B cell (primary cell): ENCODE measurements around the gene CHRNG. TPM values are rescaled to one million over a fixed set of nuclear protein-coding genes. Genes with fewer than 3 reads are reported as not detected.

ENCODE experiments used
- ATAC-seq: fragments of 200-7000 bp; cut with Tn5 transposase; one replicate; pipeline ENCODE4 v1.10.0; 2021; ENCODE audit warnings: low read depth, mild to moderate bottlenecking, moderate number of reproducible peaks, moderate library complexity
- CTCF ChIA-PET: fragments of 350-600 bp; sonication (Branson Sonifier 250); formaldehyde crosslinking; loops from one replicate; lab custom pipeline; 2021; ENCODE audit warnings: antibody characterized with exemption, inconsistent platforms; lab: Charles Lee
- POLR2A ChIA-PET: fragments of 350-600 bp; sonication (Branson Sonifier 250); formaldehyde crosslinking; loops from one replicate; lab custom pipeline; 2021; ENCODE audit warnings: antibody characterized with exemption; lab: Charles Lee
- DNase-seq: peaks from one replicate; pipeline ENCODE4 v3.0.0; 2013
- H2AFZ ChIP-seq: 2 replicates; pipeline ENCODE4 v1.6.1; 2012; ENCODE audit warnings: mild to moderate bottlenecking, low read depth, low read length; ENCODE audit not compliant: insufficient read depth, poor library complexity, severe bottlenecking
- H3K27ac ChIP-seq, 2 donors: 1 replicate in 1 of 2; 2 replicates in 1 of 2; pipeline ENCODE4 v1.5.1; 2012 to 2013; ENCODE audit warnings: low read length in 2 of 2, mild to moderate bottlenecking in 2 of 2, moderate library complexity in 1 of 2
- H3K27me3 ChIP-seq, 4 experiments: fragments of 200-600 bp in 1 of 4; sonication (generic) in 1 of 4; replicated peaks in 1 of 4; 1 replicate in 2 of 4; 2 replicates in 2 of 4; pipeline versions ENCODE4 v1.6.1 to v1.7.0; 2013 to 2016; ENCODE audit warnings: low read length in 3 of 4, mild to moderate bottlenecking in 2 of 4, mixed read lengths in 1 of 4, moderate library complexity in 1 of 4; ENCODE audit not compliant: insufficient read depth in 4 of 4, control insufficient read depth in 3 of 4; ENCODE audit errors: control extremely low read depth in 1 of 4
- H3K36me3 ChIP-seq, 2 experiments: replicated peaks in 1 of 2; 1 replicate in 1 of 2; 2 replicates in 1 of 2; pipeline versions ENCODE4 v1.6.1 to v1.7.1; 2013; ENCODE audit warnings: low read length in 1 of 2; ENCODE audit not compliant: insufficient read depth in 2 of 2, control insufficient read depth in 1 of 2; ENCODE audit errors: control extremely low read depth in 1 of 2, extremely low read depth in 1 of 2
- H3K4me1 ChIP-seq, 2 donors: fragments of 200-600 bp in 1 of 2; sonication (generic) in 1 of 2; 1 replicate in 1 of 2; 2 replicates in 1 of 2; pipeline versions ENCODE4 v1.5.1 to v1.6.1; 2013 to 2017; ENCODE audit warnings: low read length in 2 of 2; ENCODE audit not compliant: control insufficient read depth in 2 of 2, insufficient read depth in 2 of 2
- H3K4me2 ChIP-seq: replicated peaks from 2 replicates; pipeline ENCODE3; 2012; ENCODE audit warnings: mild to moderate bottlenecking, low read depth, low read length; ENCODE audit not compliant: poor library complexity, severe bottlenecking
- H3K4me3 ChIP-seq, 5 experiments: fragments of 200-600 bp in 1 of 5; sonication (generic) in 1 of 5; 1 replicate in 3 of 5; 2 replicates in 2 of 5; pipeline versions ENCODE4 v1.5.1 to v1.7.0; 2011 to 2016; ENCODE audit warnings: low read length in 4 of 5, mild to moderate bottlenecking in 4 of 5, low read depth in 2 of 5, control low read depth in 1 of 5, moderate library complexity in 1 of 5; ENCODE audit not compliant: insufficient read depth in 1 of 5; ENCODE audit errors: control extremely low read depth in 1 of 5, extremely low read depth in 1 of 5
- H3K79me2 ChIP-seq: fragments of 200-600 bp; sonication (generic); one replicate; pipeline ENCODE4 v1.6.0; 2016; ENCODE audit warnings: low read length; ENCODE audit not compliant: control insufficient read depth, insufficient read depth
- H3K9ac ChIP-seq: fragments of 200-600 bp; sonication (generic); 2 replicates; pipeline ENCODE4 v1.6.1; 2017; ENCODE audit warnings: mild to moderate bottlenecking, low read length, moderate library complexity
- H3K9me3 ChIP-seq, 3 donors: one replicate each; pipeline versions ENCODE4 v1.6.1 to v1.7.1; 2013; ENCODE audit warnings: low read length in 2 of 3; ENCODE audit not compliant: control insufficient read depth in 2 of 3, insufficient read depth in 1 of 3; ENCODE audit errors: control extremely low read depth in 1 of 3
- H4K20me1 ChIP-seq: 2 replicates; pipeline ENCODE4 v1.6.0; 2012; ENCODE audit warnings: mild to moderate bottlenecking, low read length; ENCODE audit not compliant: insufficient read depth, control insufficient read depth, poor library complexity, severe bottlenecking
- H3K27ac Mint-ChIP-seq: one replicate; pipeline ENCODE4 v1.8.0; 2021; ENCODE audit warnings: mixed read lengths
- H3K27me3 Mint-ChIP-seq: one replicate; pipeline ENCODE4 v1.8.0; 2021; ENCODE audit warnings: mixed read lengths
- H3K4me1 Mint-ChIP-seq: one replicate; pipeline ENCODE4 v1.8.0; 2021; ENCODE audit warnings: mixed read lengths
- H3K4me3 Mint-ChIP-seq: one replicate; pipeline ENCODE4 v1.8.0; 2021; ENCODE audit warnings: mixed read lengths
- H3K9me3 Mint-ChIP-seq: one replicate; pipeline ENCODE4 v1.8.0; 2022; ENCODE audit warnings: mixed read lengths; ENCODE audit not compliant: insufficient read depth
- EZH2 ChIP-seq: IDR thresholded peaks from 2 replicates; pipeline ENCODE4 v1.6.1; 2012; ENCODE audit warnings: borderline replicate concordance, low read depth, mild to moderate bottlenecking, moderate library complexity, low read length; ENCODE audit not compliant: insufficient read depth, poor library complexity, severe bottlenecking
- WGBS: methylation state at CpG from one replicate; pipeline ENCODE4 v1.1.5; 2013; ENCODE audit warnings: missing lambda C conversion rate; ENCODE audit not compliant: insufficient coverage; 5-methylcytosine and 5-hydroxymethylcytosine counted together
- intact Hi-C: fragments of 100-400 bp; cut with micrococcal nuclease; formaldehyde crosslinking; loops from one replicate; pipeline ENCODE4 v1.10.0; 2022
- polyA plus RNA-seq: library from polyadenylated mRNA; depleted of rRNA; stranded (reverse); fragments of >200 nt; gene quantifications from 2 replicates; pipeline ENCODE4 v1.2.3, GENCODE V29; 2012
- total RNA-seq, 2 donors: library from RNA; stranded (reverse); fragments of 120-200 nt in 1 of 2; gene quantifications; 1 replicate in 1 of 2; 2 replicates in 1 of 2; pipeline versions ENCODE4 v1.2.3 to v1.2.4, GENCODE V29; 2013 to 2022
- TF ChIP-seq, protein P1 (sequence below): fragments of 200-600 bp; IDR thresholded peaks from one replicate; pipeline ENCODE4 v1.8.0; 2022; ENCODE audit warnings: antibody characterized with exemption, mild to moderate bottlenecking

The CHRNG gene
- total and polyA plus RNA-seq, 2 donors (not counting 1 experiment from before 2014, with no cell fraction given): not detected

DNA sequence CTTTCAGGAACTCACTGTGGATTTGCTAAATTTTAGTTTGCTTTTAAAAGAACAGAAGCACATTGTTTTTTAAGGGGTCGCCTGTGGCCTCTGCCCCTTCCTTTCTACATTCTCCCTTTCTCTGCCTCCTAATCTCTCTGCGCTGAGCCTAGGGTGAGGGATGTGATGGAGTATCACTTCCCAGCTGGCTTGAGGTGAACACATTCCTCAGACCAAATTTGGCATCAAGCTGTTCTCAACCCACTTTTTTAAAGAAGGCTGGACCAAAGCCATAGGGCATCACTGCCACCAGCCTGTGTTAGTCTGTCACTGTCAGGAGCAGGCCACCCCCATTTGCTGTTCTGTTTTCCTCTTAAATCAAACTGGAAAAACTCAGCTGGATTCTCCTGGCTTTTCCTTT is 38.3 kb downstream of the CHRNG start:
- ChIA-PET CTCF (no interaction called here), POLR2A (no interaction called here)
- no peak for DNase-seq
- TF ChIP-seq EZH2: no peak
- TF ChIP-seq, protein P1, sequence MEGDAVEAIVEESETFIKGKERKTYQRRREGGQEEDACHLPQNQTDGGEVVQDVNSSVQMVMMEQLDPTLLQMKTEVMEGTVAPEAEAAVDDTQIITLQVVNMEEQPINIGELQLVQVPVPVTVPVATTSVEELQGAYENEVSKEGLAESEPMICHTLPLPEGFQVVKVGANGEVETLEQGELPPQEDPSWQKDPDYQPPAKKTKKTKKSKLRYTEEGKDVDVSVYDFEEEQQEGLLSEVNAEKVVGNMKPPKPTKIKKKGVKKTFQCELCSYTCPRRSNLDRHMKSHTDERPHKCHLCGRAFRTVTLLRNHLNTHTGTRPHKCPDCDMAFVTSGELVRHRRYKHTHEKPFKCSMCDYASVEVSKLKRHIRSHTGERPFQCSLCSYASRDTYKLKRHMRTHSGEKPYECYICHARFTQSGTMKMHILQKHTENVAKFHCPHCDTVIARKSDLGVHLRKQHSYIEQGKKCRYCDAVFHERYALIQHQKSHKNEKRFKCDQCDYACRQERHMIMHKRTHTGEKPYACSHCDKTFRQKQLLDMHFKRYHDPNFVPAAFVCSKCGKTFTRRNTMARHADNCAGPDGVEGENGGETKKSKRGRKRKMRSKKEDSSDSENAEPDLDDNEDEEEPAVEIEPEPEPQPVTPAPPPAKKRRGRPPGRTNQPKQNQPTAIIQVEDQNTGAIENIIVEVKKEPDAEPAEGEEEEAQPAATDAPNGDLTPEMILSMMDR: no peak
- Histone ChIP-seq H3K36me3 (peaks cover 0 to 55% of the 10 kb centered on the region in 2 experiments), H3K4me3 (no peak overlapping the region), H3K9ac (no peak overlapping the region), H2AFZ (no peak overlapping the region), H3K9me3 (no peaks in the 10 kb centered on the region), H4K20me1 (no peaks in the 10 kb centered on the region), H3K27me3 (no peaks in the 10 kb centered on the region), H3K4me2 (no peak overlapping the region), H3K4me1 (no peaks in the 10 kb centered on the region), H3K79me2 (no peaks in the 10 kb centered on the region), H3K27ac (no peak overlapping the region)
- H3K27me3 Mint-ChIP-seq: no peaks in the 10 kb centered on the region
- no CpG with 5 or more reads among the region's 2 CpGs for WGBS
- no peaks in the 10 kb centered on the region for H3K9me3 Mint-ChIP-seq
- no peak overlapping the region for H3K4me3 Mint-ChIP-seq
- H3K27ac Mint-ChIP-seq: no peak overlapping the region
- H3K4me1 Mint-ChIP-seq: peaks cover 3% of the 10 kb centered on the region
- no peak for ATAC-seq
- intact Hi-C loops: no loop called here

DNA sequence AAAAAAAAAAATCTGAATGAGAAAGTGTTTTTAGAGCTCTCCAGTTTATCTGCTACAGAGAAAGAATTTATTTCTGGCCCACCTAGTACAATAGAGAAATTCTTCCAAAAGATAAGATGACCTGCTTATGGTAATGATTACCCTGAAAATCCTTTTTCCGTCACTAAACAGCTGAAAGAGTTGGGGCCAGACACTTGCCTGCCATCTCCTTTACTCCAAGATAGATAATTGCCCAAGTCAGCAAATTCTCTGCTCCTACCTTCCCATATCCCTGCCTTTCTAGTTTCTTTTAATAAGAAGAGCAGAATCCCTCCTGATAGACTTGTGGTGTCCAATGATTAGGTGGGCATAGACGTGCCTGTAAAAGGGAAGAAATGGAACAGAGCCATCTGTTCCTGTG is 39.1 kb downstream of the CHRNG start:
- H4K20me1 ChIP-seq: no peaks in the 10 kb centered on the region
- no peaks in the 10 kb centered on the region for H3K27me3 ChIP-seq
- no peak overlapping the region for H3K4me3 Mint-ChIP-seq
- H3K9ac ChIP-seq: no peak overlapping the region
- H3K4me1 ChIP-seq: no peaks in the 10 kb centered on the region
- no peak overlapping the region for H3K4me2 ChIP-seq
- H3K36me3 ChIP-seq: peaks cover 0 to 55% of the 10 kb centered on the region in 2 experiments
- DNase-seq (no peak), ATAC-seq (no peak)
- no peak overlapping the region for H3K4me3 ChIP-seq
- no peak overlapping the region for H3K27ac ChIP-seq
- CTCF ChIA-PET: no interaction called here
- no peak for TF ChIP-seq EZH2
- TF ChIP-seq, protein P1: no peak
- no peaks in the 10 kb centered on the region for H3K27me3 Mint-ChIP-seq
- peaks cover 3% of the 10 kb centered on the region for H3K4me1 Mint-ChIP-seq
- no peak overlapping the region for H2AFZ ChIP-seq
- WGBS: no CpG with 5 or more reads among the region's 2 CpGs
- no peaks in the 10 kb centered on the region for H3K79me2 ChIP-seq
- intact Hi-C loops: no loop called here
- POLR2A ChIA-PET: no interaction called here
- no peak overlapping the region for H3K27ac Mint-ChIP-seq
- H3K9me3 ChIP-seq: no peaks in the 10 kb centered on the region
- no peaks in the 10 kb centered on the region for H3K9me3 Mint-ChIP-seq
